A549 (cell line): Measurements from ENCODE around the gene CIBAR2. TPM values are rescaled to one million over a fixed set of nuclear protein-coding genes. Genes with fewer than 3 reads are reported as not detected.

Experiments
- ATAC-seq, 2 experiments: fragments of 200-7000 bp in 1 of 2; fragments of >200 bp in 1 of 2; cut with Nextera tagmentation in 1 of 2; cut with Tn5 transposase in 1 of 2; 3 replicates each; pipeline versions ENCODE4 v1.8.0 to v1.9.1; 2018 to 2020; ENCODE audit warnings: mild to moderate bottlenecking in 1 of 2, moderate library complexity in 1 of 2
- CTCF ChIA-PET: fragments of 300-600 bp; sonication (Branson Sonifier 250); formaldehyde crosslinking; extraction: SDS; loops from one replicate; lab custom pipeline; 2021; ENCODE audit warnings: antibody characterized with exemption, inconsistent platforms; lab: Yijun Ruan, JAX
- POLR2A ChIA-PET: fragments of 350-600 bp; formaldehyde crosslinking; extraction: SDS; loops from one replicate; lab custom pipeline; 2021; ENCODE audit warnings: antibody characterized with exemption, inconsistent platforms; lab: Yijun Ruan, JAX
- DNase-seq, 2 experiments: peaks; one replicate each; pipeline versions ENCODE4 v3.0.0 to v3.0.0-alpha.2; 2011 to 2016; ENCODE audit warnings: low read depth in 1 of 2, low spot score in 1 of 2
- FAIRE-seq: peaks from 2 replicates; lab custom pipeline; 2011; peaks lifted over from hg19 to GRCh38; lab: Jason Lieb, UNC
- H3K27ac ChIP-seq, 2 experiments: fragments of >200 bp; sonication (Bioruptor Twin); formaldehyde crosslinking; 3 replicates each; pipeline ENCODE4 v1.5.1; 2016 to 2017
- H3K4me1 ChIP-seq: fragments of >200 bp; sonication (Bioruptor Twin); formaldehyde crosslinking; 3 replicates; pipeline ENCODE4 v1.6.1; 2016
- H3K4me2 ChIP-seq: fragments of >200 bp; sonication (Bioruptor Twin); formaldehyde crosslinking; 3 replicates; pipeline ENCODE4 v1.6.1; 2016
- H3K4me3 ChIP-seq: fragments of >200 bp; sonication (Bioruptor Twin); formaldehyde crosslinking; 3 replicates; pipeline ENCODE4 v1.5.1; 2016
- H3K9me3 ChIP-seq: fragments of >200 bp; sonication (Bioruptor Twin); formaldehyde crosslinking; 3 replicates; pipeline ENCODE4 v1.6.1; 2016
- CBX2 ChIP-seq: fragments of 200-600 bp; sonication (generic); IDR thresholded peaks from 2 replicates; pipeline ENCODE4 v1.6.1; 2016; ENCODE audit warnings: low read depth, mild to moderate bottlenecking, borderline replicate concordance
- CHD4 ChIP-seq: fragments of 200-600 bp; sonication (generic); IDR thresholded peaks from 2 replicates; pipeline ENCODE4 v1.6.1; 2016; ENCODE audit warnings: antibody characterized with exemption, mild to moderate bottlenecking, borderline replicate concordance
- EP300 ChIP-seq, 2 experiments: fragments of >200 bp; sonication (Bioruptor Twin); formaldehyde crosslinking; IDR thresholded peaks; 2 replicates in 1 of 2; 3 replicates in 1 of 2; pipeline ENCODE4 v1.6.1; 2016 to 2017
- FOSL2 ChIP-seq, 2 experiments: fragments of 450-650 bp in 1 of 2; fragments of >200 bp in 1 of 2; sonication (Bioruptor Twin) in 1 of 2; formaldehyde crosslinking; IDR thresholded peaks; 2 replicates each; pipeline versions ENCODE4 v1.5.0 to v1.6.1; 2016 to 2020; ENCODE audit warnings: mild to moderate bottlenecking in 1 of 2, moderate library complexity in 1 of 2
- FOXS1 ChIP-seq: fragments of 250-450 bp; sonication (Bioruptor Pico); IDR thresholded peaks from 2 replicates; pipeline ENCODE4 v1.5.0; 2020; ENCODE audit warnings: mild to moderate bottlenecking, moderate library complexity
- HDAC2 ChIP-seq: fragments of 200-600 bp; sonication (generic); IDR thresholded peaks from 2 replicates; pipeline ENCODE4 v1.6.1; 2016
- HOXB13 ChIP-seq: fragments of 250-450 bp; sonication (Bioruptor Pico); IDR thresholded peaks from 2 replicates; pipeline ENCODE4 v1.5.0; 2020; ENCODE audit warnings: low read depth, mild to moderate bottlenecking, moderate library complexity
- KDM5A ChIP-seq: fragments of 200-600 bp; sonication (generic); IDR thresholded peaks from 2 replicates; pipeline ENCODE4 v1.6.1; 2016; ENCODE audit warnings: antibody characterized with exemption, mild to moderate bottlenecking
- MAFK ChIP-seq: fragments of 450-650 bp; IDR thresholded peaks from 2 replicates; pipeline ENCODE4 v1.6.1; 2014; ENCODE audit not compliant: partially characterized antibody
- MYC ChIP-seq: IDR thresholded peaks from 2 replicates; pipeline ENCODE4 v1.6.1; 2012; ENCODE audit warnings: mild to moderate bottlenecking, inconsistent platforms, low read length, improper control_type of control experiment, borderline replicate concordance
- NFE2L2 ChIP-seq: fragments of 150-350 bp; conservative IDR thresholded peaks from 2 replicates; pipeline ENCODE4 v1.6.1; 2014; ENCODE audit warnings: low read length
- NPAS2 ChIP-seq: fragments of 250-450 bp; sonication (Bioruptor Pico); IDR thresholded peaks from 2 replicates; pipeline ENCODE4 v1.8.0; 2022; ENCODE audit warnings: mild to moderate bottlenecking, moderate library complexity, borderline replicate concordance
- PHF8 ChIP-seq: fragments of 200-600 bp; sonication (generic); IDR thresholded peaks from 2 replicates; pipeline ENCODE4 v1.6.1; 2016; ENCODE audit warnings: low read depth, mild to moderate bottlenecking, antibody characterized with exemption, moderate library complexity, borderline replicate concordance
- POLR2AphosphoS2 ChIP-seq: conservative IDR thresholded peaks from 2 replicates; pipeline ENCODE4 v1.6.1; 2012; ENCODE audit warnings: low read length, improper control_type of control experiment, inconsistent platforms
- RARB ChIP-seq: fragments of 250-450 bp; sonication (Bioruptor Pico); IDR thresholded peaks from 2 replicates; pipeline ENCODE4 v1.8.0; 2021; ENCODE audit warnings: mild to moderate bottlenecking, moderate library complexity
- RCOR1 ChIP-seq: fragments of 150-350 bp; IDR thresholded peaks from 2 replicates; pipeline ENCODE4 v1.6.1; 2014; ENCODE audit warnings: antibody characterized with exemption, low read length, low read depth
- RFX5 ChIP-seq: fragments of 450-650 bp; IDR thresholded peaks from 2 replicates; pipeline ENCODE4 v1.7.1; 2014; ENCODE audit warnings: antibody characterized with exemption, mild to moderate bottlenecking, moderate library complexity
- SMC3 ChIP-seq: fragments of >200 bp; sonication (Bioruptor Twin); formaldehyde crosslinking; IDR thresholded peaks from 3 replicates; pipeline ENCODE4 v1.6.1; 2018; ENCODE audit warnings: inconsistent platforms
- ZSCAN20 ChIP-seq: fragments of 250-450 bp; sonication (Bioruptor Pico); IDR thresholded peaks from 2 replicates; pipeline ENCODE4 v1.8.0; 2022; ENCODE audit warnings: mild to moderate bottlenecking, moderate library complexity
- WGBS: methylation state at CpG from one replicate; pipeline ENCODE4 v1.1.6; 2017; ENCODE audit errors: missing lambda C conversion rate; 5-methylcytosine and 5-hydroxymethylcytosine counted together
- polyA plus RNA-seq, 4 experiments: library from polyadenylated mRNA; depleted of rRNA in 3 of 4; stranded (reverse); fragments of >200 nt; fragmentation: RNase III in 1 of 4; extraction: RNeasy Plus Mini Kit Qiagen cat#74134 plus additional on column Dnase treatment in 1 of 4; gene quantifications; 2 replicates in 3 of 4; 3 replicates in 1 of 4; pipeline ENCODE4 v1.2.3, GENCODE V29; 2011 to 2017
- TF ChIP-seq, protein P1 (sequence below): fragments of 250-450 bp; sonication (Bioruptor Pico); IDR thresholded peaks from 2 replicates; pipeline ENCODE4 v1.5.0; 2020; ENCODE audit warnings: low read depth, mild to moderate bottlenecking, moderate library complexity
- TF ChIP-seq, protein P2 (sequence below): fragments of 150-350 bp; IDR thresholded peaks from 2 replicates; pipeline ENCODE4 v1.6.1; 2014; ENCODE audit warnings: low read depth, mild to moderate bottlenecking, low read length
- TF ChIP-seq, protein P3 (sequence below): fragments of 250-450 bp; sonication (Bioruptor Pico); IDR thresholded peaks from 2 replicates; pipeline ENCODE4 v1.5.0; 2021; ENCODE audit warnings: mild to moderate bottlenecking, moderate library complexity, borderline replicate concordance
- TF ChIP-seq, protein P4 (sequence below): fragments of >200 bp; sonication (Bioruptor Twin); formaldehyde crosslinking; IDR thresholded peaks from 3 replicates; pipeline ENCODE4 v1.6.1; 2016
- TF ChIP-seq, protein P5 (sequence below): IDR thresholded peaks from 2 replicates; pipeline ENCODE4 v1.6.1; 2012
- TF ChIP-seq, protein P6 (sequence below): IDR thresholded peaks from 2 replicates; pipeline ENCODE4 v1.6.1; 2012

The CIBAR2 gene
- polyA plus RNA-seq, 2 of the 4 experiments (the other 2 are of a cell fraction) = not detected

DNA sequence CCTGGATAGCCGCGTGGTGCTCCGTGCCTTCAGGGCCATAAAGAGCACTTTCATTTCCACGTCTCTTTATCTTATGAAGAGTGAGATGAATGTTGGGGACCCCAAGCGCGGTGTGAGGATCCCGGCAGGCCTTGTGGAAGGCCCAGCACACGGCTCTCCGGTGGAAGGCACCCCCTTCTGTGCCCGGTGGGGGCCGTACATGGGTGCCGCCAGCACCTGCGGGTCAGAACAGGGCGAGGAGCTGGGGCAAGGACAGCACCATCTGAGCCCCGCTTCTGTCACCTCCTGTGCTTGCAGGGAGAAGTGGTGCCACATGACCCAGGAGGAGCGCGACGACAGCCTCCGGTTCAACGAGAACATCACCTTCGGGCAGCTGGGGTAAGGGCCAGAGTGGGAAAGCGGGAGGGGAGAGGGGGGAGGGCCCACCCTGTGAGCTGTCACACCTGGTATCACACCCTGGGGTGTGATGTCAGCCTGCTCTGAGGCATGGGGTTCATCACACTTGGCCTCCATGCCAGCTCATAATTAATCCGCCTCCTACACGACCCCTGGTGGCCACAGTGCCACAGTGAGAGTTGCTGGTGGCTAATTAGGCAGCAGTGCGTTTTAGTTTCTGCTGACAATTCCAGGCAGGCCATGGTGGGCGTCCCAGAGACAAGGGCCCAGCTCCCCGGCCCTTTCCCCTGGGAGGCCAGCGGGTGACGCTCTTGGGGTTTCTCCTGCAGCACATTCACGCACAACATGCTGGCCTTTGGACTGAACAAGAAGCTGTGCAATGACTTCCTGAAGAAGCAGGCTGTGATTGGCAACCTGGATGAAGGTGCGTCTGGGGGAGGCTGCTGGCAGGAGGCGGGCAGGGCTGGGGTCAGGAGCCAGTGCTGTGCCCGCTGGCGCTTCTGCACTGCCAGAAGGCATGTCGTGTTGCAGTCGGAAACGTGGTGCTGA lies 25.7 kb downstream of the CIBAR2 start (continued):
- TF ChIP-seq RCOR1 = no peak

DNA sequence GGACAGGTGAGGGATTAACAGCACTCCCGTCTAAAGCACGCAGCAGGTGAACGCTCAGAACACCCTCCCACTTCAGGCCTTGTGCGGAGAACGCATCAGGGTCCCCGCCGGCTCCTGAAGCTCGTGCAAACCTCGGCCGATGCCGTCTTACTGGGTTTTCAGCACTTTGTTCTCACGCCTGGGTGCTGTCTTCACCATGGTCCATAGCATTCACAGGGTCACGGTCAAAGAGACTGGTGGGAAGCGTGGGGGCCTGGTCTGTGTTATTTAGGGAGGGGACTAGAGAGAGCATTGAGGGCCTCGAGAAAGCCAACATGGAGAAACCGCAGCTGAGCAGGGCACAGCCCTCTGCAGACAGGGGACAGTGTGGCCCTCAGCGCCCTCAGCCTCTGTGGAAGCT lies 26.6 kb downstream of the CIBAR2 start:
- peaks cover 4% of the 10 kb centered on the region; the same call in 2 of the 3 replicates for H3K4me1 ChIP-seq
- DNase-seq = no peak
- H3K4me3 ChIP-seq = no peak overlapping the region
- no peak overlapping the region for H3K27ac ChIP-seq
- ChIA-PET CTCF (interaction anchor here (0.6 to 3.0 kb wide), 24 partner anchors 11 to 563 kb away, joined by 3 to 26 read pairs (median 8); partner anchors contain the start of gene KIAA0513), POLR2A (no interaction called here)
- TF ChIP-seq MAFK (no peak), POLR2AphosphoS2 (no peak), SMC3 (no peak), RFX5 (no peak), CHD4 (no peak), PHF8 (no peak), HDAC2 (no peak), HOXB13 (CRISPR knock-in tag) (no peak)
- TF ChIP-seq, protein P1, sequence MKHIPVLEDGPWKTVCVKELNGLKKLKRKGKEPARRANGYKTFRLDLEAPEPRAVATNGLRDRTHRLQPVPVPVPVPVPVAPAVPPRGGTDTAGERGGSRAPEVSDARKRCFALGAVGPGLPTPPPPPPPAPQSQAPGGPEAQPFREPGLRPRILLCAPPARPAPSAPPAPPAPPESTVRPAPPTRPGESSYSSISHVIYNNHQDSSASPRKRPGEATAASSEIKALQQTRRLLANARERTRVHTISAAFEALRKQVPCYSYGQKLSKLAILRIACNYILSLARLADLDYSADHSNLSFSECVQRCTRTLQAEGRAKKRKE = no peak
- TF ChIP-seq, protein P2, sequence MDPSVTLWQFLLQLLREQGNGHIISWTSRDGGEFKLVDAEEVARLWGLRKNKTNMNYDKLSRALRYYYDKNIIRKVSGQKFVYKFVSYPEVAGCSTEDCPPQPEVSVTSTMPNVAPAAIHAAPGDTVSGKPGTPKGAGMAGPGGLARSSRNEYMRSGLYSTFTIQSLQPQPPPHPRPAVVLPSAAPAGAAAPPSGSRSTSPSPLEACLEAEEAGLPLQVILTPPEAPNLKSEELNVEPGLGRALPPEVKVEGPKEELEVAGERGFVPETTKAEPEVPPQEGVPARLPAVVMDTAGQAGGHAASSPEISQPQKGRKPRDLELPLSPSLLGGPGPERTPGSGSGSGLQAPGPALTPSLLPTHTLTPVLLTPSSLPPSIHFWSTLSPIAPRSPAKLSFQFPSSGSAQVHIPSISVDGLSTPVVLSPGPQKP = no peak
- no peak for ATAC-seq
- H3K4me2 ChIP-seq = no peak overlapping the region
- FAIRE-seq = no peak
- 91% methylated on average over 17 of the region's 17 CpGs for WGBS
- no peaks in the 10 kb centered on the region for H3K9me3 ChIP-seq

DNA sequence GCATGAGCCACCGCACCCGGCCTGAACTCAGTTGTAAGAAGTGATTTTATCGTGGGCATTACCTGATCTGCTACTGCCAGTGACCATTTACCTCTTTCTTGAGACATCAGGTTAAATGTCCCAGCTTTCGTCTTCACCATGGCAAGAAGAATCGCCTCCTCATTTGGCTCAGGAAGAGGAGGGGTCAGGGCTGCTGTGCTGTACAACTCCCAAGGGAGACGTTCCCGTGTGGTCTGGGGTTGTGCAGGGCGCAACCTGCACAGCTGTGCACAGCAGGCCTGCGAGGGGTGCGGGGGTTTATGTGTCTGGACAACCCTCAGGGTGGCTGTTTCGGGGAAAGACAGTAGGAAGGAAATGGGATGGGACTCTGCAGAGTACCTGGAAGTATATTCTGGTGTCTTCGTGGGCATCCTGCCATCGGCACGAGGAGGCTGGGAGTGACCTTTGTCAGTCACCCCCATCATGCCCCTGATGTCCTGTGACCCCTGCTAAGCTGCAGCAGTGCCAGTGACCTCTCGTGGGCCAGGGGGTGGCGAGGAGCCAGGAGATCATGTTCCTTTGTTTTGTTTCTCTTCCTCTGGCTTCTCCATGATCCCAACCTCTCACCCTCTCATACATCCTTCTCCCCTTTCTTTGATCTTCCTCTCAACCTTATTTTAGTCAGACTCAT lies 27.3 kb downstream of the CIBAR2 start:
- Histone ChIP-seq H3K9me3 (no peaks in the 10 kb centered on the region), H3K27ac (no peak overlapping the region), H3K4me1 (peaks cover 4% of the 10 kb centered on the region; the same call in 2 of the 3 replicates), H3K4me2 (no peak overlapping the region), H3K4me3 (no peak overlapping the region)
- no peak for DNase-seq
- WGBS = 80% methylated on average over 16 of the region's 16 CpGs
- CTCF ChIA-PET = interaction anchor here (0.7 to 3.0 kb wide), 12 partner anchors 12 to 160 kb away, joined by 3 to 26 read pairs (median 6); no protein-coding TSS in a partner anchor
- no peak for FAIRE-seq
- ATAC-seq = no peak
- POLR2A ChIA-PET = no interaction called here
- TF ChIP-seq, protein P3, sequence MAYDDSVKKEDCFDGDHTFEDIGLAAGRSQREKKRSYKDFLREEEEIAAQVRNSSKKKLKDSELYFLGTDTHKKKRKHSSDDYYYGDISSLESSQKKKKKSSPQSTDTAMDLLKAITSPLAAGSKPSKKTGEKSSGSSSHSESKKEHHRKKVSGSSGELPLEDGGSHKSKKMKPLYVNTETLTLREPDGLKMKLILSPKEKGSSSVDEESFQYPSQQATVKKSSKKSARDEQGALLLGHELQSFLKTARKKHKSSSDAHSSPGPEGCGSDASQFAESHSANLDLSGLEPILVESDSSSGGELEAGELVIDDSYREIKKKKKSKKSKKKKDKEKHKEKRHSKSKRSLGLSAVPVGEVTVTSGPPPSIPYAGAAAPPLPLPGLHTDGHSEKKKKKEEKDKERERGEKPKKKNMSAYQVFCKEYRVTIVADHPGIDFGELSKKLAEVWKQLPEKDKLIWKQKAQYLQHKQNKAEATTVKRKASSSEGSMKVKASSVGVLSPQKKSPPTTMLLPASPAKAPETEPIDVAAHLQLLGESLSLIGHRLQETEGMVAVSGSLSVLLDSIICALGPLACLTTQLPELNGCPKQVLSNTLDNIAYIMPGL (CRISPR knock-in tag) = no peak
- TF ChIP-seq CBX2 (no peak), NFE2L2 (no peak), ZSCAN20 (CRISPR knock-in tag) (no peak), MYC (no peak), EP300 (IDR thresholded peaks at IDR 0.05) (no peak), FOXS1 (CRISPR knock-in tag) (no peak), HDAC2 (no peak), FOSL2 (IDR thresholded peaks at IDR 0.05) (no peak), FOSL2 (CRISPR knock-in tag; IDR thresholded peaks at IDR 0.05) (no peak), RFX5 (no peak), KDM5A (no peak), RARB (CRISPR knock-in tag) (no peak), NPAS2 (no peak)
- TF ChIP-seq, protein P4, sequence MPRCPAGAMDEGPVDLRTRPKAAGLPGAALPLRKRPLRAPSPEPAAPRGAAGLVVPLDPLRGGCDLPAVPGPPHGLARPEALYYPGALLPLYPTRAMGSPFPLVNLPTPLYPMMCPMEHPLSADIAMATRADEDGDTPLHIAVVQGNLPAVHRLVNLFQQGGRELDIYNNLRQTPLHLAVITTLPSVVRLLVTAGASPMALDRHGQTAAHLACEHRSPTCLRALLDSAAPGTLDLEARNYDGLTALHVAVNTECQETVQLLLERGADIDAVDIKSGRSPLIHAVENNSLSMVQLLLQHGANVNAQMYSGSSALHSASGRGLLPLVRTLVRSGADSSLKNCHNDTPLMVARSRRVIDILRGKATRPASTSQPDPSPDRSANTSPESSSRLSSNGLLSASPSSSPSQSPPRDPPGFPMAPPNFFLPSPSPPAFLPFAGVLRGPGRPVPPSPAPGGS = no peak
- TF ChIP-seq, protein P5, sequence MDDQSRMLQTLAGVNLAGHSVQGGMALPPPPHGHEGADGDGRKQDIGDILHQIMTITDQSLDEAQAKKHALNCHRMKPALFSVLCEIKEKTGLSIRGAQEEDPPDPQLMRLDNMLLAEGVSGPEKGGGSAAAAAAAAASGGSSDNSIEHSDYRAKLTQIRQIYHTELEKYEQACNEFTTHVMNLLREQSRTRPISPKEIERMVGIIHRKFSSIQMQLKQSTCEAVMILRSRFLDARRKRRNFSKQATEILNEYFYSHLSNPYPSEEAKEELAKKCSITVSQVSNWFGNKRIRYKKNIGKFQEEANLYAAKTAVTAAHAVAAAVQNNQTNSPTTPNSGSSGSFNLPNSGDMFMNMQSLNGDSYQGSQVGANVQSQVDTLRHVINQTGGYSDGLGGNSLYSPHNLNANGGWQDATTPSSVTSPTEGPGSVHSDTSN = no peak
- TF ChIP-seq, protein P6, sequence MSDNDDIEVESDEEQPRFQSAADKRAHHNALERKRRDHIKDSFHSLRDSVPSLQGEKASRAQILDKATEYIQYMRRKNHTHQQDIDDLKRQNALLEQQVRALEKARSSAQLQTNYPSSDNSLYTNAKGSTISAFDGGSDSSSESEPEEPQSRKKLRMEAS = no peak
- TF ChIP-seq, protein P1 = no peak
